ENCODE data around the gene FOXQ1.

Gene FOXQ1

GRCh38 chr6:1309366-1309765, 2.5 kb upstream of the FOXQ1 start:
- TF ChIP-seq, protein P1, sequence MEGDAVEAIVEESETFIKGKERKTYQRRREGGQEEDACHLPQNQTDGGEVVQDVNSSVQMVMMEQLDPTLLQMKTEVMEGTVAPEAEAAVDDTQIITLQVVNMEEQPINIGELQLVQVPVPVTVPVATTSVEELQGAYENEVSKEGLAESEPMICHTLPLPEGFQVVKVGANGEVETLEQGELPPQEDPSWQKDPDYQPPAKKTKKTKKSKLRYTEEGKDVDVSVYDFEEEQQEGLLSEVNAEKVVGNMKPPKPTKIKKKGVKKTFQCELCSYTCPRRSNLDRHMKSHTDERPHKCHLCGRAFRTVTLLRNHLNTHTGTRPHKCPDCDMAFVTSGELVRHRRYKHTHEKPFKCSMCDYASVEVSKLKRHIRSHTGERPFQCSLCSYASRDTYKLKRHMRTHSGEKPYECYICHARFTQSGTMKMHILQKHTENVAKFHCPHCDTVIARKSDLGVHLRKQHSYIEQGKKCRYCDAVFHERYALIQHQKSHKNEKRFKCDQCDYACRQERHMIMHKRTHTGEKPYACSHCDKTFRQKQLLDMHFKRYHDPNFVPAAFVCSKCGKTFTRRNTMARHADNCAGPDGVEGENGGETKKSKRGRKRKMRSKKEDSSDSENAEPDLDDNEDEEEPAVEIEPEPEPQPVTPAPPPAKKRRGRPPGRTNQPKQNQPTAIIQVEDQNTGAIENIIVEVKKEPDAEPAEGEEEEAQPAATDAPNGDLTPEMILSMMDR (IDR thresholded peaks at IDR 0.05; ENCODE audit: low read depth, low read length, missing control alignments) = no peak
- no peak overlapping the region for H3K4me3 ChIP-seq (replicated peaks; ENCODE audit: low read depth, low read length)
- DNase-seq (ENCODE audit: extremely low read depth, low read depth) = no peak

DNA sequence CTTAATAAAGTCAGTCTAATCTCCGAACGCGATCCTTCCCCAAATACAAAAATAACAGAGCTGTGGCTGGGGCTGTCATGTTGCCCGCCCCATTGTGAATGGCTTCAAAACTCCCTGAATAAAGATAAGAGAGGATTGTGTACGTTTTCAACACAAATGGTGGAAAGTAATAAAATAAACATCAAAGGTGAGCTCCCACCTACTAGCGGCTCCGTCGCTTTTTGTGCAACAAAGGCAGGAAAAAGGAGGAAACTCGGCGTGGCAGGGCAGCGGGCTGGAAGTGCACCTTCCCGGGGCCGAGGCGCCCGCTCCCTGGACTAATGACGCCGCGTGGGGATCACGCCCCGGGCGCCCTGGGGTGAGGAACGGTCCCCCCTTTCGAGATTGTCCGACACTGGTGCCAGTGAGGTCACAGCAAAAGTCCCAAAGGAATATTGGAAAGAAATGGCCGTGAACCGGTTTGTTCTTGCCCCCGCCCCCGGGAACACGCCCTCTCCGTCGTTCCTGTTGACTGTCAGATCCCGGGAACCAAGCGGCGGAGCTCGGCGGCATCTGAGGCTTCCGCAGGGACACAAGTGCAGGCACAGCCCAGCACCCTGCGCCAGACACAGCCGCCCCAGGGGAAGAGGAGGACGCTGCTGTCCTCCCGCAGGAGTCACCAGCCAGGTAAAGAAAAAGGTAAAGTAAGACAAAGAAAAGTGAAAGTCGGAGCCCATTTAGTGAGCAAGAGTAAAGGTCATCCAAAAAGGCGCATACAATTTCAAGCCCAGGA, 1.1 kb upstream of the FOXQ1 start:
- H3K4me3 ChIP-seq (replicated peaks; ENCODE audit: low read depth, low read length) = peak overlapping the region; percentile 63
- TF ChIP-seq, protein P1 (IDR thresholded peaks at IDR 0.05; ENCODE audit: low read depth, low read length, missing control alignments) = no peak
- DNase-seq (ENCODE audit: extremely low read depth, low read depth) = no peak

- TF ChIP-seq, protein P1 (IDR thresholded peaks at IDR 0.05; ENCODE audit: low read depth, low read length, missing control alignments) = no peak
- no peak for DNase-seq (ENCODE audit: extremely low read depth, low read depth)
- H3K4me3 ChIP-seq (replicated peaks; ENCODE audit: low read depth, low read length) = peak overlapping the region; percentile 63
These were observed 240 bp downstream of the FOXQ1 start for GRCh38 chr6:1312203-1312472.

- peak overlapping the region; percentile 63 for H3K4me3 ChIP-seq (replicated peaks; ENCODE audit: low read depth, low read length)
- DNase-seq (ENCODE audit: extremely low read depth, low read depth) = no peak
- TF ChIP-seq, protein P1 (IDR thresholded peaks at IDR 0.05; ENCODE audit: low read depth, low read length, missing control alignments) = no peak
These were observed 822 bp downstream of the FOXQ1 start for GRCh38 chr6:1312473-1313367.

DNA sequence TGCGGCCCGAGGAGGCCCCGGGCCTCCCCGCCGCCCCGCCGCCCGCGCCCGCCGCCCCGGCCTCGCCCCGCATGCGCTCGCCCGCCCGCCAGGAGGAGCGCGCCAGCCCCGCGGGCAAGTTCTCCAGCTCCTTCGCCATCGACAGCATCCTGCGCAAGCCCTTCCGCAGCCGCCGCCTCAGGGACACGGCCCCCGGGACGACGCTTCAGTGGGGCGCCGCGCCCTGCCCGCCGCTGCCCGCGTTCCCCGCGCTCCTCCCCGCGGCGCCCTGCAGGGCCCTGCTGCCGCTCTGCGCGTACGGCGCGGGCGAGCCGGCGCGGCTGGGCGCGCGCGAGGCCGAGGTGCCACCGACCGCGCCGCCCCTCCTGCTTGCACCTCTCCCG, 1.5 kb downstream of the FOXQ1 start:
- peak overlapping the region; percentile 63 for H3K4me3 ChIP-seq (replicated peaks; ENCODE audit: low read depth, low read length)
- no peak for DNase-seq (ENCODE audit: extremely low read depth, low read depth)
- TF ChIP-seq, protein P1 (IDR thresholded peaks at IDR 0.05; ENCODE audit: low read depth, low read length, missing control alignments) = no peak

GRCh38 chr6:1313767-1314503, 2.0 kb downstream of the FOXQ1 start:
- peak overlapping the region; percentile 45 for H3K4me3 ChIP-seq (replicated peaks; ENCODE audit: low read depth, low read length)
- DNase-seq (ENCODE audit: extremely low read depth, low read depth) = no peak

More at GRCh38 chr6:1313767-1314503, 2.0 kb downstream of the FOXQ1 start:
- TF ChIP-seq, protein P1 (IDR thresholded peaks at IDR 0.05; ENCODE audit: low read depth, low read length, missing control alignments) = peak; percentile 26

All from HFF-Myc (cell line).